Astrocyte (in vitro differentiated cells and primary cell): ENCODE measurements around the gene NUDT15. TPM values are rescaled to one million over a fixed set of nuclear protein-coding genes. Genes with fewer than 3 reads are reported as not detected.

ENCODE experiments used
- DNase-seq: peaks from one replicate; pipeline ENCODE4 v3.0.0-alpha.2; 2010; ENCODE audit warnings: low read depth
- FAIRE-seq: peaks from 2 replicates; lab custom pipeline; 2011; peaks lifted over from hg19 to GRCh38; lab: Jason Lieb, UNC
- H2AFZ ChIP-seq: 2 replicates; pipeline ENCODE4 v1.6.0; 2012; ENCODE audit warnings: low read depth, low read length, inconsistent platforms
- H3K27ac ChIP-seq: 2 replicates; pipeline ENCODE4 v1.5.1; 2011; ENCODE audit warnings: low read depth, low read length, inconsistent platforms
- H3K27me3 ChIP-seq: 2 replicates; pipeline ENCODE4 v1.6.0; 2011; ENCODE audit warnings: low read length, inconsistent platforms; ENCODE audit not compliant: insufficient read depth
- H3K36me3 ChIP-seq: 2 replicates; pipeline ENCODE4 v1.5.1; 2011; ENCODE audit warnings: low read length, inconsistent platforms; ENCODE audit not compliant: insufficient read depth
- H3K4me1 ChIP-seq: 2 replicates; pipeline ENCODE4 v1.5.1; 2011; ENCODE audit warnings: low read length, inconsistent platforms; ENCODE audit not compliant: insufficient read depth
- H3K4me2 ChIP-seq: 2 replicates; pipeline ENCODE4 v1.6.0; 2012; ENCODE audit warnings: low read length, inconsistent platforms
- H3K4me3 ChIP-seq: 2 replicates; pipeline ENCODE4 v1.5.1; 2011; ENCODE audit warnings: low read depth, mild to moderate bottlenecking, low read length, inconsistent platforms; ENCODE audit not compliant: insufficient read depth
- H3K79me2 ChIP-seq: 2 replicates; pipeline ENCODE4 v1.6.0; 2012; ENCODE audit warnings: mild to moderate bottlenecking, low read length, inconsistent platforms; ENCODE audit not compliant: insufficient read depth
- H3K9ac ChIP-seq: 2 replicates; pipeline ENCODE4 v1.6.0; 2012; ENCODE audit warnings: mild to moderate bottlenecking, low read length, inconsistent platforms
- H3K9me3 ChIP-seq: 2 replicates; pipeline ENCODE4 v1.5.1; 2012; ENCODE audit warnings: low read depth, mild to moderate bottlenecking, low read length, inconsistent platforms; ENCODE audit not compliant: insufficient read depth
- H4K20me1 ChIP-seq: 2 replicates; pipeline ENCODE4 v1.6.0; 2012; ENCODE audit warnings: low read length, inconsistent platforms; ENCODE audit not compliant: insufficient read depth
- H3K27ac Mint-ChIP-seq: one replicate; pipeline ENCODE4 v1.8.0; 2021; ENCODE audit warnings: mild to moderate bottlenecking, mixed read lengths; ENCODE audit not compliant: unreplicated experiment
- H3K27me3 Mint-ChIP-seq: one replicate; pipeline ENCODE4 v1.8.0; 2021; ENCODE audit warnings: low read depth, mixed read lengths; ENCODE audit not compliant: unreplicated experiment
- H3K36me3 Mint-ChIP-seq: one replicate; pipeline ENCODE4 v1.8.0; 2021; ENCODE audit warnings: low read depth, mixed read lengths; ENCODE audit not compliant: unreplicated experiment
- H3K4me1 Mint-ChIP-seq: one replicate; pipeline ENCODE4 v1.8.0; 2021; ENCODE audit warnings: low read depth, mixed read lengths; ENCODE audit not compliant: unreplicated experiment
- H3K4me3 Mint-ChIP-seq: one replicate; pipeline ENCODE4 v1.8.0; 2021; ENCODE audit warnings: mild to moderate bottlenecking, moderate library complexity, mixed read lengths; ENCODE audit not compliant: unreplicated experiment
- H3K9me3 Mint-ChIP-seq: one replicate; pipeline ENCODE4 v1.8.0; 2021; ENCODE audit warnings: mild to moderate bottlenecking, mixed read lengths; ENCODE audit not compliant: unreplicated experiment
- CTCF ChIP-seq: IDR thresholded peaks from 2 replicates; pipeline ENCODE4 v1.5.1; 2011; ENCODE audit warnings: low read depth, mild to moderate bottlenecking, inconsistent platforms, low read length, moderate library complexity; ENCODE audit not compliant: insufficient read depth
- EZH2 ChIP-seq: IDR thresholded peaks from 2 replicates; pipeline ENCODE4 v1.6.1; 2012; ENCODE audit warnings: mild to moderate bottlenecking, low read length, inconsistent platforms; ENCODE audit not compliant: insufficient read depth
- total RNA-seq: library from RNA; stranded (reverse); gene quantifications from 2 replicates; pipeline ENCODE4 v1.2.1, GENCODE V29; 2021

The NUDT15 gene
- total RNA-seq, 1 donor from 2014 or later: 15.2 TPM

GRCh38 chr13:48042894-48043293 is 5.4 kb downstream of the NUDT15 start:
- Histone ChIP-seq H2AFZ (no peak overlapping the region), H3K36me3 (peaks cover 12% of the 10 kb centered on the region), H3K27ac (no peak overlapping the region), H3K4me1 (peaks cover 17% of the 10 kb centered on the region), H4K20me1 (no peaks in the 10 kb centered on the region), H3K9me3 (no peaks in the 10 kb centered on the region), H3K4me2 (no peak overlapping the region), H3K79me2 (peaks cover 25% of the 10 kb centered on the region), H3K27me3 (no peaks in the 10 kb centered on the region), H3K4me3 (no peak overlapping the region), H3K9ac (no peak overlapping the region)
- no peaks in the 10 kb centered on the region for H3K9me3 Mint-ChIP-seq
- H3K4me3 Mint-ChIP-seq: no peak overlapping the region
- FAIRE-seq (no peak), DNase-seq (no peak)
- H3K4me1 Mint-ChIP-seq: peaks cover 15% of the 10 kb centered on the region
- no peak for TF ChIP-seq CTCF
- no peak for TF ChIP-seq EZH2
- no peaks in the 10 kb centered on the region for H3K27me3 Mint-ChIP-seq
- H3K27ac Mint-ChIP-seq: no peak overlapping the region
- peaks cover 2% of the 10 kb centered on the region for H3K36me3 Mint-ChIP-seq

- no peak for TF ChIP-seq EZH2
- TF ChIP-seq CTCF: no peak
- Mint-ChIP-seq H3K36me3 (peaks cover 2% of the 10 kb centered on the region), H3K27ac (no peak overlapping the region), H3K27me3 (no peaks in the 10 kb centered on the region), H3K4me1 (peaks cover 15% of the 10 kb centered on the region), H3K9me3 (no peaks in the 10 kb centered on the region), H3K4me3 (no peak overlapping the region)
- Histone ChIP-seq H3K4me3 (no peak overlapping the region), H3K9me3 (no peaks in the 10 kb centered on the region), H3K79me2 (peaks cover 14% of the 10 kb centered on the region), H3K36me3 (peaks cover 18% of the 10 kb centered on the region), H3K27me3 (no peaks in the 10 kb centered on the region), H3K27ac (peak overlapping the region; percentile 40), H3K9ac (no peak overlapping the region), H3K4me1 (peaks cover 7% of the 10 kb centered on the region), H2AFZ (no peak overlapping the region), H4K20me1 (no peaks in the 10 kb centered on the region), H3K4me2 (peak overlapping the region; percentile 3)
- peak; percentile 62 for FAIRE-seq
- DNase-seq: peak; percentile 60
Observed at GRCh38 chr13:48043789-48044503, 6.4 kb downstream of the NUDT15 start.

- no peaks in the 10 kb centered on the region for H3K27me3 ChIP-seq
- H3K36me3 ChIP-seq: peaks cover 20% of the 10 kb centered on the region
- Mint-ChIP-seq H3K27me3 (no peaks in the 10 kb centered on the region), H3K36me3 (peaks cover 12% of the 10 kb centered on the region), H3K4me3 (no peak overlapping the region), H3K27ac (no peak overlapping the region), H3K9me3 (no peaks in the 10 kb centered on the region), H3K4me1 (no peaks in the 10 kb centered on the region)
- no peak overlapping the region for H3K9ac ChIP-seq
- TF ChIP-seq CTCF (no peak), EZH2 (no peak)
- no peak overlapping the region for H2AFZ ChIP-seq
- no peaks in the 10 kb centered on the region for H3K9me3 ChIP-seq
- no peak for FAIRE-seq
- no peak overlapping the region for H3K27ac ChIP-seq
- no peaks in the 10 kb centered on the region for H4K20me1 ChIP-seq
- no peaks in the 10 kb centered on the region for H3K79me2 ChIP-seq
- no peak overlapping the region for H3K4me2 ChIP-seq
- H3K4me1 ChIP-seq: no peaks in the 10 kb centered on the region
- H3K4me3 ChIP-seq: no peak overlapping the region
- DNase-seq: no peak
Observed at GRCh38 chr13:48050550-48050949, 13.0 kb downstream of the NUDT15 start.
